IMR-90 (cell line): ENCODE data around the gene CYP11A1. TPM values are rescaled to one million over a fixed set of nuclear protein-coding genes. Genes with fewer than 3 reads are reported as not detected.

ENCODE experiments used
- ATAC-seq: fragments of 200-7000 bp; cut with Tn5 transposase; 2 replicates; pipeline ENCODE4 v1.9.1; 2020; ENCODE audit warnings: low read depth, mild to moderate bottlenecking, moderate library complexity
- BruUV-seq: library from RNA; stranded (reverse); fragments of 400-500 nt; replicated peaks from 2 replicates; lab custom pipeline; 2021; lab: Mats Ljungman, UMichigan
- CTCF ChIA-PET: fragments of 300-600 bp; formaldehyde crosslinking; extraction: SDS; loops from one replicate; lab custom pipeline; 2021; ENCODE audit warnings: antibody characterized with exemption; lab: Yijun Ruan, JAX
- POLR2A ChIA-PET: fragments of 300-600 bp; sonication (Branson Sonifier 250); formaldehyde crosslinking; loops from one replicate; lab custom pipeline; 2022; ENCODE audit warnings: antibody characterized with exemption; ENCODE audit not compliant: unreplicated experiment; lab: Charles Lee
- DNase-seq: peaks from one replicate; pipeline ENCODE4 v3.0.0; 2013
- H2AFZ ChIP-seq: replicated peaks from 2 replicates; pipeline ENCODE3; 2013; ENCODE audit warnings: low read length, mild to moderate bottlenecking; ENCODE audit not compliant: poor library complexity
- H2AK5ac ChIP-seq: 2 replicates; pipeline ENCODE4 v1.6.1; 2013; ENCODE audit warnings: low read depth, low read length, inconsistent platforms
- H2AK9ac ChIP-seq: replicated peaks from 2 replicates; pipeline ENCODE3; 2013; ENCODE audit warnings: mild to moderate bottlenecking, low read depth, low read length, moderate library complexity; ENCODE audit not compliant: poor library complexity
- H2BK120ac ChIP-seq: 2 replicates; pipeline ENCODE4 v1.6.1; 2013; ENCODE audit warnings: low read depth, low read length, inconsistent platforms
- H2BK15ac ChIP-seq: 3 replicates; pipeline ENCODE4 v1.6.1; 2013; ENCODE audit warnings: low read depth, low read length, inconsistent platforms
- H2BK20ac ChIP-seq: 2 replicates; pipeline ENCODE4 v1.6.1; 2013; ENCODE audit warnings: low read depth, mild to moderate bottlenecking, inconsistent platforms, low read length, moderate library complexity
- H2BK5ac ChIP-seq: 2 replicates; pipeline ENCODE4 v1.6.1; 2013; ENCODE audit warnings: mild to moderate bottlenecking, low read depth, low read length, inconsistent platforms; ENCODE audit not compliant: poor library complexity, severe bottlenecking
- H3K14ac ChIP-seq: replicated peaks from 2 replicates; pipeline ENCODE4 v1.6.1; 2013; ENCODE audit warnings: low read depth, low read length, inconsistent platforms
- H3K18ac ChIP-seq: 2 replicates; pipeline ENCODE4 v1.6.1; 2013; ENCODE audit warnings: low read depth, low read length, control low read depth
- H3K23ac ChIP-seq: 2 replicates; pipeline ENCODE4 v1.6.1; 2013; ENCODE audit warnings: low read depth, low read length, inconsistent platforms
- H3K27ac ChIP-seq: 2 replicates; pipeline ENCODE4 v1.5.1; 2013; ENCODE audit warnings: mild to moderate bottlenecking, control low read depth, low read length; ENCODE audit not compliant: insufficient read depth
- H3K27me3 ChIP-seq: 2 replicates; pipeline ENCODE4 v1.6.1; 2013; ENCODE audit warnings: low read length; ENCODE audit not compliant: control insufficient read depth, insufficient read depth
- H3K36me3 ChIP-seq: 2 replicates; pipeline ENCODE4 v1.6.1; 2013; ENCODE audit warnings: low read length, mixed read lengths; ENCODE audit not compliant: control insufficient read depth, insufficient read depth
- H3K4ac ChIP-seq: 2 replicates; pipeline ENCODE4 v1.6.1; 2013; ENCODE audit warnings: low read depth, low read length, inconsistent platforms
- H3K4me1 ChIP-seq: 2 replicates; pipeline ENCODE4 v1.6.1; 2013; ENCODE audit warnings: low read length, mixed read lengths; ENCODE audit not compliant: control insufficient read depth, insufficient read depth
- H3K4me2 ChIP-seq: 2 replicates; pipeline ENCODE4 v1.6.1; 2013; ENCODE audit warnings: low read depth, mild to moderate bottlenecking, control low read depth, low read length, moderate library complexity
- H3K4me3 ChIP-seq: 2 replicates; pipeline ENCODE4 v1.5.1; 2013; ENCODE audit warnings: low read depth, mild to moderate bottlenecking, control low read depth, low read length, moderate library complexity; ENCODE audit not compliant: insufficient read depth
- H3K56ac ChIP-seq: 2 replicates; pipeline ENCODE4 v1.6.1; 2013; ENCODE audit warnings: low read length, inconsistent platforms; ENCODE audit not compliant: insufficient read depth; ENCODE audit errors: extremely low read depth
- H3K79me1 ChIP-seq, 2 experiments: 2 replicates each; pipeline ENCODE4 v1.6.1; 2013; ENCODE audit warnings: low read length in 2 of 2, inconsistent platforms in 1 of 2, low read depth in 1 of 2
- H3K9ac ChIP-seq: 2 replicates; pipeline ENCODE4 v1.6.1; 2013; ENCODE audit warnings: low read depth, low read length, control low read depth
- H3K9me1 ChIP-seq: 2 replicates; pipeline ENCODE4 v1.6.1; 2013; ENCODE audit warnings: low read length, inconsistent platforms; ENCODE audit not compliant: insufficient read depth
- H3K9me3 ChIP-seq: 2 replicates; pipeline ENCODE4 v1.6.1; 2013; ENCODE audit warnings: low read length; ENCODE audit not compliant: control insufficient read depth, insufficient read depth
- H4K20me1 ChIP-seq: 2 replicates; pipeline ENCODE4 v1.6.1; 2013; ENCODE audit warnings: low read length, inconsistent platforms; ENCODE audit not compliant: insufficient read depth
- H4K5ac ChIP-seq: 2 replicates; pipeline ENCODE4 v1.6.1; 2013; ENCODE audit warnings: mild to moderate bottlenecking, low read depth, low read length, control low read depth
- H4K8ac ChIP-seq, 2 experiments: 2 replicates each; pipeline ENCODE4 v1.6.1; 2013; ENCODE audit warnings: low read depth in 2 of 2, low read length in 2 of 2, control low read depth in 1 of 2, inconsistent platforms in 1 of 2
- H4K91ac ChIP-seq: 2 replicates; pipeline ENCODE4 v1.6.1; 2013; ENCODE audit warnings: low read depth, low read length, inconsistent platforms; ENCODE audit not compliant: insufficient read depth
- BHLHE40 ChIP-seq: fragments of 150-350 bp; IDR thresholded peaks from 2 replicates; pipeline ENCODE4 v1.6.1; 2016; ENCODE audit warnings: mild to moderate bottlenecking, low read depth, low read length
- CEBPB ChIP-seq: IDR thresholded peaks from 2 replicates; pipeline ENCODE4 v1.6.1; 2012; ENCODE audit warnings: low read depth, low read length, improper control_type of control experiment
- CHD1 ChIP-seq: IDR thresholded peaks from 2 replicates; pipeline ENCODE4 v1.6.1; 2012; ENCODE audit warnings: low read depth, low read length, improper control_type of control experiment
- CTCF ChIP-seq: conservative IDR thresholded peaks from 2 replicates; pipeline ENCODE4 v1.5.1; 2012; ENCODE audit warnings: mild to moderate bottlenecking, low read depth, low read length, improper control_type of control experiment
- FOS ChIP-seq: fragments of 150-350 bp; IDR thresholded peaks from 2 replicates; pipeline ENCODE4 v1.6.1; 2016; ENCODE audit warnings: low read depth, low read length
- MAFK ChIP-seq: IDR thresholded peaks from 2 replicates; pipeline ENCODE4 v1.6.1; 2012; ENCODE audit warnings: low read depth, low read length, improper control_type of control experiment
- MAZ ChIP-seq: IDR thresholded peaks from 2 replicates; pipeline ENCODE4 v1.6.1; 2012; ENCODE audit warnings: low read depth, mild to moderate bottlenecking, low read length, improper control_type of control experiment, moderate library complexity, borderline replicate concordance
- MXI1 ChIP-seq: IDR thresholded peaks from 2 replicates; pipeline ENCODE4 v1.6.1; 2012; ENCODE audit warnings: low read depth, mild to moderate bottlenecking, low read length, moderate library complexity, borderline replicate concordance
- POLR2A ChIP-seq: IDR thresholded peaks from 2 replicates; pipeline ENCODE4 v1.6.1; 2012; ENCODE audit warnings: mild to moderate bottlenecking, low read depth, low read length
- RAD21 ChIP-seq: IDR thresholded peaks from 2 replicates; pipeline ENCODE4 v1.6.1; 2012; ENCODE audit warnings: low read length, improper control_type of control experiment
- RCOR1 ChIP-seq: IDR thresholded peaks from 2 replicates; pipeline ENCODE4 v1.6.1; 2012; ENCODE audit warnings: mild to moderate bottlenecking, low read length, improper control_type of control experiment; ENCODE audit not compliant: insufficient replicate concordance
- RFX5 ChIP-seq: IDR thresholded peaks from 2 replicates; pipeline ENCODE4 v1.8.0; 2012; ENCODE audit warnings: low read depth, mild to moderate bottlenecking, low read length, moderate library complexity
- SMC3 ChIP-seq: fragments of 150-350 bp; IDR thresholded peaks from 2 replicates; pipeline ENCODE4 v1.6.1; 2016; ENCODE audit warnings: low read depth, mild to moderate bottlenecking, antibody characterized with exemption, low read length, moderate library complexity
- USF2 ChIP-seq: fragments of 150-350 bp; IDR thresholded peaks from 2 replicates; pipeline ENCODE4 v1.6.1; 2017; ENCODE audit warnings: mild to moderate bottlenecking, antibody characterized with exemption, low read length, low read depth
- WGBS, 2 experiments: methylation state at CpG; one replicate each; pipeline versions ENCODE4 v1.1.5 to v1.1.7; 2013; ENCODE audit warnings: missing lambda C conversion rate in 2 of 2; ENCODE audit not compliant: insufficient read length in 1 of 2; ENCODE audit errors: extremely low coverage in 2 of 2; 5-methylcytosine and 5-hydroxymethylcytosine counted together
- dilution Hi-C: fragments of 300-500 bp; cut with HindIII; formaldehyde crosslinking; loops from one replicate; pipeline ENCODE4 v1.14.3; 2018; ENCODE audit warnings: low sequenced_read_pairs; ENCODE audit not compliant: unreplicated experiment
- in situ Hi-C: fragments of 300-500 bp; cut with MboI; formaldehyde crosslinking; loops from 3 replicates; pipeline ENCODE4 v1.14.3; 2019; ENCODE audit warnings: low sequenced_read_pairs, inconsistent platforms, mixed read lengths
- intact Hi-C: fragments of 100-400 bp; cut with micrococcal nuclease; formaldehyde crosslinking; loops from 2 replicates; pipeline ENCODE4 v1.10.0; 2022
- polyA plus RNA-seq, 3 experiments: library from polyadenylated mRNA; depleted of rRNA; stranded (reverse); fragments of >200 nt; gene quantifications; 2 replicates each; pipeline ENCODE4 v1.2.3, GENCODE V29; 2012; ENCODE audit warnings: low replicate concordance in 1 of 3
- total RNA-seq: library from RNA; depleted of rRNA; stranded (reverse); fragments of >200 nt; gene quantifications from 2 replicates; pipeline ENCODE4 v1.2.3, GENCODE V29; 2012

CYP11A1 gene
- total and polyA plus RNA-seq, 2 of the 4 experiments (the other 2 are of a cell fraction): 0.18 to 0.50 TPM

- no peak for DNase-seq
- Histone ChIP-seq H4K8ac (no peak overlapping the region), H3K4me1 (peaks cover 15% of the 10 kb centered on the region; the same call in 1 of the 2 replicates), H3K4me3 (no peak overlapping the region), H4K20me1 (no peaks in the 10 kb centered on the region), H2AK5ac (no peak overlapping the region), H4K91ac (no peak overlapping the region), H3K4me2 (no peak overlapping the region), H3K36me3 (no peaks in the 10 kb centered on the region), H3K18ac (no peak overlapping the region), H3K27ac (no peak overlapping the region), H3K56ac (no peak overlapping the region), H2BK15ac (no peak overlapping the region), H2BK20ac (no peak overlapping the region), H2BK120ac (no peak overlapping the region), H3K27me3 (peaks cover 18% of the 10 kb centered on the region), H3K9me1 (no peaks in the 10 kb centered on the region; the same call in 1 of the 2 replicates), H2BK5ac (no peak overlapping the region), H3K14ac (no peak overlapping the region), H3K23ac (no peak overlapping the region), H4K5ac (no peak overlapping the region), H3K79me1 (no peaks in the 10 kb centered on the region), H3K4ac (no peak overlapping the region; the same call in 1 of the 2 replicates), H3K9me3 (no peaks in the 10 kb centered on the region), H2AK9ac (no peak overlapping the region), H2AFZ (no peak overlapping the region), H3K9ac (no peak overlapping the region)
- TF ChIP-seq POLR2A (no peak), CHD1 (no peak), RFX5 (no peak), FOS (no peak), CTCF (no peak), RCOR1 (no peak), USF2 (no peak), MXI1 (no peak), RAD21 (no peak), MAZ (no peak), CEBPB (no peak), BHLHE40 (no peak), SMC3 (no peak), MAFK (no peak)
- dilution Hi-C loops: no loop called here
- in situ Hi-C loops: loop anchor here (5.0 kb wide), 1 partner anchor 339 kb away; no protein-coding TSS in a partner anchor
- ChIA-PET CTCF (no interaction called here), POLR2A (no interaction called here)
- no TSS peak for BruUV-seq
- WGBS, 2 experiments: 31% methylated on average over 3 of the region's 13 CpGs; no CpG with 5 or more reads in 1 of the 2 experiments
- ATAC-seq: no peak
- intact Hi-C loops: no loop called here
These were observed 51.3 kb downstream of the CYP11A1 start for GRCh38 chr15:74316141-74316540.
